HG03354 (cell line): Measurements from ENCODE around the gene GYG1.

Experiments
- ATAC-seq: cut with Tn5 transposase; IDR thresholded peaks from one replicate; pipeline ENCODE4 v1.9.1; 2021; ENCODE audit warnings: mild to moderate bottlenecking; ENCODE audit not compliant: unreplicated experiment, poor library complexity, severe bottlenecking

Gene GYG1

DNA sequence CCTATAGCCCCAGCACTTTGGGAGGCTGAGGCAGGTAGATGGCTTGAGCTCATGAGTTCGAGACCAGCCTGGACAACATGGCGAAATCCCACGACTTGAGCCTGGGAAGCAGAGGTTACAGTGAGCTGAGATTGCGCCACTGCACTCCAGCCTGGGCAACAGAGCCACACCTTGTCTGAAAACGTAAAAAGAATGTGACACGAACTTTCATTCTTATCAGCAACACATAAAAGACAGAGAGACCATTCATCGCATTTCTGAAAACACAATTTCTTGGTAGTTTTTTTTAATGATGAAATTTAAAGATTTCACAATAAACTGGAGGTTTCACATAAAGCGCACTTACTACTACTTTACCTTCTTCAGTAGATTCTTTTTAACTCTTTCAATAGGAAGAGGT, 76.5 kb downstream of the GYG1 start:
- ATAC-seq, result no peak
